GM10847 (cell line): Measurements from ENCODE around the gene CLEC19A.

ENCODE experiments used
- POLR2A ChIP-seq: IDR thresholded peaks from 2 replicates; pipeline ENCODE4 v1.6.1; 2011; ENCODE audit not compliant: insufficient read length; ENCODE audit errors: extremely low read depth

Gene CLEC19A

GRCh38 chr16:19269098-19269497 is 16.4 kb upstream of the CLEC19A start:
- TF ChIP-seq POLR2A: no peak

GRCh38 chr16:19274165-19274797 is 11.2 kb upstream of the CLEC19A start:
- no peak for TF ChIP-seq POLR2A

GRCh38 chr16:19278403-19278802 is 7.1 kb upstream of the CLEC19A start:
- no peak for TF ChIP-seq POLR2A

GRCh38 chr16:19281246-19281645 is 4.3 kb upstream of the CLEC19A start:
- TF ChIP-seq POLR2A: no peak

GRCh38 chr16:19282101-19282500 is 3.4 kb upstream of the CLEC19A start:
- no peak for TF ChIP-seq POLR2A

- TF ChIP-seq POLR2A: no peak
Measured at GRCh38 chr16:19283637-19284036, 1.9 kb upstream of the CLEC19A start.

- no peak for TF ChIP-seq POLR2A
Measured at GRCh38 chr16:19284207-19284606, 1.3 kb upstream of the CLEC19A start.

- TF ChIP-seq POLR2A: no peak
Measured at GRCh38 chr16:19286827-19287226, 1.3 kb downstream of the CLEC19A start.

GRCh38 chr16:19287241-19287640 is 1.7 kb downstream of the CLEC19A start:
- TF ChIP-seq POLR2A: no peak

- no peak for TF ChIP-seq POLR2A
Measured at GRCh38 chr16:19288872-19289799, 3.6 kb downstream of the CLEC19A start.

GRCh38 chr16:19289811-19290485 is 4.4 kb downstream of the CLEC19A start:
- no peak for TF ChIP-seq POLR2A

- TF ChIP-seq POLR2A: no peak
Measured at GRCh38 chr16:19290860-19291259, 5.3 kb downstream of the CLEC19A start.

GRCh38 chr16:19291475-19291874 is 5.9 kb downstream of the CLEC19A start:
- TF ChIP-seq POLR2A: no peak

GRCh38 chr16:19292186-19292585 is 6.7 kb downstream of the CLEC19A start:
- no peak for TF ChIP-seq POLR2A

- no peak for TF ChIP-seq POLR2A
Measured at GRCh38 chr16:19294156-19294649, 8.7 kb downstream of the CLEC19A start.

GRCh38 chr16:19295393-19295792 is 9.9 kb downstream of the CLEC19A start:
- no peak for TF ChIP-seq POLR2A
